ENCODE measurements around the gene FHIP1A.

The FHIP1A gene

DNA sequence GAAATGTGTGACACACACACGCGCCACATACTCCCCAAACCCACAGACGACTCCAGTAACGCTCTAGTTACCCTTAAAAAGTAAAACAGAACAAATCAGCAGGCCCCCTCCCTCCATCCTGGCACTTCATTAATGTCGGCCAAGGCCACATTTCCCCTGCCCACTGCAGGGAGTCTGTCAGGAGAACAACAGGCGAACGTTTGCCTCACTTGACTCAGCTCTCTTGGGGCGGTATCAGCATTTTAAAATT lies 671 bp upstream of the FHIP1A start:
- Histone ChIP-seq H4K91ac (ENCODE audit: low read depth, low read length) (no peak overlapping the region), H4K12ac (ENCODE audit: low read depth, low read length) (no peak overlapping the region), H3K4ac (ENCODE audit: low read depth, low read length) (no peak overlapping the region), H2AFZ (ENCODE audit: insufficient read depth, low read length, poor library complexity) (peak overlapping the region; percentile 74), H3K79me1 (ENCODE audit: low read length) (peaks cover 5% of the 10 kb centered on the region), H2BK12ac (ENCODE audit: low read length) (no peak overlapping the region), H2BK120ac (ENCODE audit: insufficient read depth, low read length, poor library complexity) (no peak overlapping the region), H3K4me1 (ENCODE audit: control insufficient read depth in 1 of 2, insufficient read depth in 2 of 2, low read length in 2 of 2) (peaks cover 6 to 12% of the 10 kb centered on the region in 2 experiments), H3K4me2 (ENCODE audit: low read length) (peak overlapping the region; percentile 74), H4K8ac (ENCODE audit: low read depth, low read length) (peak overlapping the region; percentile 51), H3K79me2 (ENCODE audit: control insufficient read depth, insufficient read depth, low read length, poor library complexity) (peaks cover 1% of the 10 kb centered on the region), H3K27ac (ENCODE audit: low read depth, low read length) (peak overlapping the region; percentile 28), H3K4me3 (ENCODE audit: low read depth, low read length) (peak overlapping the region; percentile 75), H3K27me3 (ENCODE audit: insufficient read depth, low read length) (no peaks in the 10 kb centered on the region), H3K18ac (ENCODE audit: low read length) (no peak overlapping the region), H3K36me3 (ENCODE audit: control insufficient read depth in 1 of 2, insufficient read depth in 2 of 2, low read length in 2 of 2) (no peaks in the 10 kb centered on the region), H3K9ac (ENCODE audit: low read length) (peak overlapping the region; percentile 53), H3K23ac (ENCODE audit: low read length) (no peak overlapping the region), H3K9me3 (ENCODE audit: insufficient read depth, low read depth, low read length) (no peaks in the 10 kb centered on the region), H3K14ac (ENCODE audit: low read length) (no peak overlapping the region), H2BK5ac (ENCODE audit: low read depth, low read length, poor library complexity) (no peak overlapping the region), H2AK5ac (ENCODE audit: low read length) (no peak overlapping the region)
- no CpG with 5 or more reads among the region's 8 CpGs for WGBS (ENCODE audit: extremely low coverage, insufficient coverage, insufficient read length)
- no peak for DNase-seq

- H3K27me3 ChIP-seq (ENCODE audit: insufficient read depth, low read length) = no peaks in the 10 kb centered on the region
- no peak overlapping the region for H4K12ac ChIP-seq (ENCODE audit: low read depth, low read length)
- no peak overlapping the region for H2AK5ac ChIP-seq (ENCODE audit: low read length)
- no peak overlapping the region for H2BK5ac ChIP-seq (ENCODE audit: low read depth, low read length, poor library complexity)
- H3K27ac ChIP-seq (ENCODE audit: low read depth, low read length) = no peak overlapping the region
- no peaks in the 10 kb centered on the region for H3K36me3 ChIP-seq (ENCODE audit: control insufficient read depth in 1 of 2, insufficient read depth in 2 of 2, low read length in 2 of 2)
- H3K18ac ChIP-seq (ENCODE audit: low read length) = no peak overlapping the region
- H2AFZ ChIP-seq (ENCODE audit: insufficient read depth, low read length, poor library complexity) = peak overlapping the region; percentile 69
- DNase-seq = peak; percentile 52 to 79
- peaks cover 6 to 12% of the 10 kb centered on the region in 2 experiments for H3K4me1 ChIP-seq (ENCODE audit: control insufficient read depth in 1 of 2, insufficient read depth in 2 of 2, low read length in 2 of 2)
- H3K4me2 ChIP-seq (ENCODE audit: low read length) = peak overlapping the region; percentile 95
- H3K23ac ChIP-seq (ENCODE audit: low read length) = no peak overlapping the region
- H2BK12ac ChIP-seq (ENCODE audit: low read length) = no peak overlapping the region
- no peak overlapping the region for H3K9ac ChIP-seq (ENCODE audit: low read length)
- peak overlapping the region; percentile 76 for H3K4me3 ChIP-seq (ENCODE audit: low read depth, low read length)
- WGBS (ENCODE audit: extremely low coverage, insufficient coverage, insufficient read length) = no CpG with 5 or more reads among the region's 27 CpGs
- peaks cover 1% of the 10 kb centered on the region for H3K79me2 ChIP-seq (ENCODE audit: control insufficient read depth, insufficient read depth, low read length, poor library complexity)
- H3K79me1 ChIP-seq (ENCODE audit: low read length) = peaks cover 5% of the 10 kb centered on the region
- no peaks in the 10 kb centered on the region for H3K9me3 ChIP-seq (ENCODE audit: insufficient read depth, low read depth, low read length)
- no peak overlapping the region for H4K91ac ChIP-seq (ENCODE audit: low read depth, low read length)
- H3K4ac ChIP-seq (ENCODE audit: low read depth, low read length) = no peak overlapping the region
- H3K14ac ChIP-seq (ENCODE audit: low read length) = no peak overlapping the region
- H4K8ac ChIP-seq (ENCODE audit: low read depth, low read length) = peak overlapping the region; percentile 8
- H2BK120ac ChIP-seq (ENCODE audit: insufficient read depth, low read length, poor library complexity) = no peak overlapping the region
These were observed 716 bp downstream of the FHIP1A start for GRCh38 chr4:151409470-151410313.

GRCh38 chr4:151415978-151416377 lies 7.0 kb downstream of the FHIP1A start:
- Histone ChIP-seq H4K12ac (ENCODE audit: low read depth, low read length) (no peak overlapping the region), H2BK120ac (ENCODE audit: insufficient read depth, low read length, poor library complexity) (no peak overlapping the region), H3K27me3 (ENCODE audit: insufficient read depth, low read length) (no peaks in the 10 kb centered on the region), H3K14ac (ENCODE audit: low read length) (no peak overlapping the region), H3K4me2 (ENCODE audit: low read length) (no peak overlapping the region), H3K79me1 (ENCODE audit: low read length) (no peaks in the 10 kb centered on the region), H3K9me3 (ENCODE audit: insufficient read depth, low read depth, low read length) (no peaks in the 10 kb centered on the region), H4K8ac (ENCODE audit: low read depth, low read length) (no peak overlapping the region), H2AFZ (ENCODE audit: insufficient read depth, low read length, poor library complexity) (no peak overlapping the region), H3K23ac (ENCODE audit: low read length) (no peak overlapping the region), H2BK12ac (ENCODE audit: low read length) (no peak overlapping the region), H3K4ac (ENCODE audit: low read depth, low read length) (no peak overlapping the region), H3K27ac (ENCODE audit: low read depth, low read length) (no peak overlapping the region), H2AK5ac (ENCODE audit: low read length) (no peak overlapping the region), H3K4me1 (ENCODE audit: control insufficient read depth in 1 of 2, insufficient read depth in 2 of 2, low read length in 2 of 2) (peaks cover 0 to 2% of the 10 kb centered on the region in 2 experiments), H2BK5ac (ENCODE audit: low read depth, low read length, poor library complexity) (no peak overlapping the region), H3K18ac (ENCODE audit: low read length) (no peak overlapping the region), H3K36me3 (ENCODE audit: control insufficient read depth in 1 of 2, insufficient read depth in 2 of 2, low read length in 2 of 2) (no peaks in the 10 kb centered on the region), H3K79me2 (ENCODE audit: control insufficient read depth, insufficient read depth, low read length, poor library complexity) (no peaks in the 10 kb centered on the region), H3K4me3 (ENCODE audit: low read depth, low read length) (no peak overlapping the region), H4K91ac (ENCODE audit: low read depth, low read length) (no peak overlapping the region), H3K9ac (ENCODE audit: low read length) (no peak overlapping the region)
- DNase-seq = no peak

DNA sequence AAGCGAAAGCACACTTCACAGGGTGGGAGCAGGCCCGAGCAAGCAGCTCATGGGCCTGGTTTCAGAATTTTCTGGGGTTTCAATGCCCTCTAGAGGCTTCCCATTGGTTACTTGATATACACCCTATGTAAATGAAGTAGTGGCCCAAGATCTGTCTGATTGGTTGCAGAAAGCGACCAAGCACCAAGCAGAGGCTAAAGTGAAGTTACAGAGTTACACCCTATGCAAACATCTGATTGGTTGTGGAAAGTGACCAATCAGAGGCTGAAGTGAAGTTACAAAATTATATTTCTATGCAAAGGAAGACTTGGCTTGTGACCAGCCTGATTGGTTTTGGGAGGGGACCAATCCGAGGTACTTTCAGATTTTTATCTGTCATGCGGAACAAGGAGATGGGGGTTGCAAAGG lies 8.2 kb downstream of the FHIP1A start:
- H3K4me2 ChIP-seq (ENCODE audit: low read length) = no peak overlapping the region
- no peak overlapping the region for H2BK5ac ChIP-seq (ENCODE audit: low read depth, low read length, poor library complexity)
- H3K27ac ChIP-seq (ENCODE audit: low read depth, low read length) = no peak overlapping the region
- no peak overlapping the region for H3K18ac ChIP-seq (ENCODE audit: low read length)
- H2AK5ac ChIP-seq (ENCODE audit: low read length) = no peak overlapping the region
- H3K9ac ChIP-seq (ENCODE audit: low read length) = no peak overlapping the region
- no peaks in the 10 kb centered on the region for H3K36me3 ChIP-seq (ENCODE audit: control insufficient read depth in 1 of 2, insufficient read depth in 2 of 2, low read length in 2 of 2)
- no peak overlapping the region for H2BK120ac ChIP-seq (ENCODE audit: insufficient read depth, low read length, poor library complexity)
- no peak overlapping the region for H3K23ac ChIP-seq (ENCODE audit: low read length)
- no peaks in the 10 kb centered on the region for H3K27me3 ChIP-seq (ENCODE audit: insufficient read depth, low read length)
- no peaks in the 10 kb centered on the region for H3K9me3 ChIP-seq (ENCODE audit: insufficient read depth, low read depth, low read length)
- H3K4me3 ChIP-seq (ENCODE audit: low read depth, low read length) = no peak overlapping the region
- DNase-seq = no peak
- no peaks in the 10 kb centered on the region for H3K79me2 ChIP-seq (ENCODE audit: control insufficient read depth, insufficient read depth, low read length, poor library complexity)
- H4K12ac ChIP-seq (ENCODE audit: low read depth, low read length) = no peak overlapping the region
- H3K4me1 ChIP-seq (ENCODE audit: control insufficient read depth in 1 of 2, insufficient read depth in 2 of 2, low read length in 2 of 2) = peaks cover 0 to 2% of the 10 kb centered on the region in 2 experiments
- H2BK12ac ChIP-seq (ENCODE audit: low read length) = no peak overlapping the region
- H4K8ac ChIP-seq (ENCODE audit: low read depth, low read length) = no peak overlapping the region
- H3K14ac ChIP-seq (ENCODE audit: low read length) = no peak overlapping the region
- no peak overlapping the region for H2AFZ ChIP-seq (ENCODE audit: insufficient read depth, low read length, poor library complexity)
- no CpG with 5 or more reads among the region's 5 CpGs for WGBS (ENCODE audit: extremely low coverage, insufficient coverage, insufficient read length)
- H3K79me1 ChIP-seq (ENCODE audit: low read length) = no peaks in the 10 kb centered on the region
- no peak overlapping the region for H4K91ac ChIP-seq (ENCODE audit: low read depth, low read length)
- H3K4ac ChIP-seq (ENCODE audit: low read depth, low read length) = no peak overlapping the region

All from trophoblast cell (in vitro differentiated cells and primary cell).